ENCODE results near the gene THSD4.
A peak's percentile ranks its signal among the peaks of the same experiment; 100 is the strongest.

The THSD4 gene

GRCh38 chr15:71581398-71581930 is 466.2 kb downstream of the THSD4 start:
- no peak for DNase-seq (ENCODE audit: low read depth)
- TF ChIP-seq CTCF (IDR thresholded peaks at IDR 0.05; ENCODE audit: low read length, missing control alignments): no peak
- H3K4me3 ChIP-seq (replicated peaks; ENCODE audit: low read depth, low read length): no peak overlapping the region

- TF ChIP-seq CTCF (IDR thresholded peaks at IDR 0.05; ENCODE audit: low read length, missing control alignments): no peak
- H3K4me3 ChIP-seq (replicated peaks; ENCODE audit: low read depth, low read length): no peak overlapping the region
- DNase-seq (ENCODE audit: low read depth): no peak
These were observed 469.9 kb downstream of the THSD4 start for GRCh38 chr15:71585159-71585558.

GRCh38 chr15:71586463-71586862 is 471.2 kb downstream of the THSD4 start:
- no peak for TF ChIP-seq CTCF (IDR thresholded peaks at IDR 0.05; ENCODE audit: low read length, missing control alignments)

GRCh38 chr15:71588746-71589145 is 473.5 kb downstream of the THSD4 start:
- no peak for TF ChIP-seq CTCF (IDR thresholded peaks at IDR 0.05; ENCODE audit: low read length, missing control alignments)
- peak; percentile 59 for DNase-seq (ENCODE audit: low read depth)
- H3K4me3 ChIP-seq (replicated peaks; ENCODE audit: low read depth, low read length): no peak overlapping the region

More at GRCh38 chr15:71586463-71586862, 471.2 kb downstream of the THSD4 start:
- H3K4me3 ChIP-seq (replicated peaks; ENCODE audit: low read depth, low read length): no peak overlapping the region
- DNase-seq (ENCODE audit: low read depth): no peak

GRCh38 chr15:71591057-71591456 is 475.8 kb downstream of the THSD4 start:
- no peak overlapping the region for H3K4me3 ChIP-seq (replicated peaks; ENCODE audit: low read depth, low read length)
- no peak for DNase-seq (ENCODE audit: low read depth)
- TF ChIP-seq CTCF (IDR thresholded peaks at IDR 0.05; ENCODE audit: low read length, missing control alignments): peak; percentile 17

- no peak for DNase-seq (ENCODE audit: low read depth)
- no peak overlapping the region for H3K4me3 ChIP-seq (replicated peaks; ENCODE audit: low read depth, low read length)
- TF ChIP-seq CTCF (IDR thresholded peaks at IDR 0.05; ENCODE audit: low read length, missing control alignments): no peak
These were observed 476.9 kb downstream of the THSD4 start for GRCh38 chr15:71592203-71592602.

GRCh38 chr15:71595846-71596553 is 480.7 kb downstream of the THSD4 start:
- no peak overlapping the region for H3K4me3 ChIP-seq (replicated peaks; ENCODE audit: low read depth, low read length)
- DNase-seq (ENCODE audit: low read depth): no peak
- TF ChIP-seq CTCF (IDR thresholded peaks at IDR 0.05; ENCODE audit: low read length, missing control alignments): no peak

All from fibroblast of pulmonary artery (primary cell).